GOT3 (cell line): ENCODE measurements around the gene URGCP.
A peak's percentile ranks its signal among the peaks of the same experiment; 100 is the strongest.

Source experiments
- DNase-seq: peaks from one replicate; lab custom pipeline; 2025; ENCODE audit warnings: mixed read lengths; lab: John Stamatoyannopoulos, UW

The URGCP gene, protein sequence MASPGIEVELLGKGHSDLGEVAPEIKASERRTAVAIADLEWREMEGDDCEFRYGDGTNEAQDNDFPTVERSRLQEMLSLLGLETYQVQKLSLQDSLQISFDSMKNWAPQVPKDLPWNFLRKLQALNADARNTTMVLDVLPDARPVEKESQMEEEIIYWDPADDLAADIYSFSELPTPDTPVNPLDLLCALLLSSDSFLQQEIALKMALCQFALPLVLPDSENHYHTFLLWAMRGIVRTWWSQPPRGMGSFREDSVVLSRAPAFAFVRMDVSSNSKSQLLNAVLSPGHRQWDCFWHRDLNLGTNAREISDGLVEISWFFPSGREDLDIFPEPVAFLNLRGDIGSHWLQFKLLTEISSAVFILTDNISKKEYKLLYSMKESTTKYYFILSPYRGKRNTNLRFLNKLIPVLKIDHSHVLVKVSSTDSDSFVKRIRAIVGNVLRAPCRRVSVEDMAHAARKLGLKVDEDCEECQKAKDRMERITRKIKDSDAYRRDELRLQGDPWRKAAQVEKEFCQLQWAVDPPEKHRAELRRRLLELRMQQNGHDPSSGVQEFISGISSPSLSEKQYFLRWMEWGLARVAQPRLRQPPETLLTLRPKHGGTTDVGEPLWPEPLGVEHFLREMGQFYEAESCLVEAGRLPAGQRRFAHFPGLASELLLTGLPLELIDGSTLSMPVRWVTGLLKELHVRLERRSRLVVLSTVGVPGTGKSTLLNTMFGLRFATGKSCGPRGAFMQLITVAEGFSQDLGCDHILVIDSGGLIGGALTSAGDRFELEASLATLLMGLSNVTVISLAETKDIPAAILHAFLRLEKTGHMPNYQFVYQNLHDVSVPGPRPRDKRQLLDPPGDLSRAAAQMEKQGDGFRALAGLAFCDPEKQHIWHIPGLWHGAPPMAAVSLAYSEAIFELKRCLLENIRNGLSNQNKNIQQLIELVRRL

DNA sequence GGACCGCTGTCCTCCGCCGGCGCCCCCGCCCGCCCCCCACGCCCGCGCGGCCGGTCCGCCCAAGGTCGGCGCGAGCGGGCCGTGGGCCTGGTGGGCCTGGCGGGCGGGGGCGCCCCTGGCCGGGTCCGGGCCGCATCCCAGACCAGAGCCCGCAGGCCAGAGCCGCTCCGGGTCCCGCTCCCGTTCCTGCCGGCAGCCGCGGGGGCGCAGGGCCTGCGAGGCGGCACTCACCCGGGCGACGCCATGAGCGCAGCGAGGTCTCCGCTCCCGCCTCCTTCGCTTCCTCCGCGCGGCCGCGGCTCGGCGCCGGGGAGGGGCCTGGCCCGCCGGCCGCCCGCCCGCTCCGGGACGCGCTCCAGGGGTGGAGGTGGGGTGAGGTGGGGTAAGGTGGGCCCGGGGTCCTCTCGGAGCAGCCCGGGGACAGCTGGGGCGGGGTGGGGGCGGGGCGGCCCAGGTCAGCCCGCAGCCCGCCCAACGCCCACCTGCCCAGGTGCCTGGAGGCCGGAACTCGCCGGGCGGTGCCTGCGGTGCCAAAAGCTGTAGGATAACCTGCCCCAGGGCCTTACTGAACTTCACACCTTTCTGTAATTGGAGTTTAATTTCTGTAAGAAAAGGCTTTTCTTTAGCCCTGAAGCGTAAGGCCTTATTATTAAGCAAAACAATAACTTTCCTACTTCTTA lies at the start of gene URGCP:
Gene URGCP (minus strand): TSS at position 266 of the 680 bp plus-strand sequence. CDS start 21 bp downstream, at position 245.
- DNase-seq: no peak

GRCh38 chr7:43956027-43956426 lies 49.6 kb upstream of the URGCP start:
- DNase-seq: no peak

DNA sequence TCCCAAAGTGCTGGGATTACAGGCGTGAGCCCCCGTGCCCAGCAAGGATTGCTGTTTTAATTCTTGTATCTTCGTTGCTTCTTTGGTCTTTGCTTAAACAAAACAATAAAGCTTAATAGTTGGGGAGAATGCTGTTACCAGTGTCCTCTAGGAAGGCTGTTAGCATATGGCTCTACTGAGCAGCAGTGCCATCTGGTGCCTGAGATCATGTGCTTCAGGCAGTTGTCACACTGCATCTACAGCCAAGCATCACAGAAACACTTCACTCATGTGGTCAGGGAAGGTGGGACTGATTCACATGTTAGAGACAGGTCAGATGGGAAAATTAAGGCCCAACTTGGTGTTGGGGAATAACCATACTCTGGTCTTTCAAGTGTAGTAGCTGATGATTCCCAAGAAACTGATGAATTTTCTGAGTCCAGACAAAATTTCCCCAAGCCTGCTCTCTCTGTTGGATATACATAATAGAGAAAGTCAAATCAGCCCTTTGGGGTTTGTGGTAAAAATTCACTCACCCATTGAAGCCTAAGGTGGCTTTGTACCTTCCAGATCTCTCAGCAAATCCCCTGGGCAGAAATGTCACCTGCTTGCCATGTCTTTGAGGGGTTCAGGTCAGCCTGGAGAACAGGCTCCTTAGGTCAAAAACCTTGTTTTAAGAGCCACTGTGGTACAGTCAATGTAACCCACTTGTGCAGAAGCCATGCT lies 48.3 kb upstream of the URGCP start:
- no peak for DNase-seq

GRCh38 chr7:43953071-43953470 lies 46.7 kb upstream of the URGCP start:
- no peak for DNase-seq

GRCh38 chr7:43952028-43952427 lies 45.6 kb upstream of the URGCP start:
- no peak for DNase-seq

DNA sequence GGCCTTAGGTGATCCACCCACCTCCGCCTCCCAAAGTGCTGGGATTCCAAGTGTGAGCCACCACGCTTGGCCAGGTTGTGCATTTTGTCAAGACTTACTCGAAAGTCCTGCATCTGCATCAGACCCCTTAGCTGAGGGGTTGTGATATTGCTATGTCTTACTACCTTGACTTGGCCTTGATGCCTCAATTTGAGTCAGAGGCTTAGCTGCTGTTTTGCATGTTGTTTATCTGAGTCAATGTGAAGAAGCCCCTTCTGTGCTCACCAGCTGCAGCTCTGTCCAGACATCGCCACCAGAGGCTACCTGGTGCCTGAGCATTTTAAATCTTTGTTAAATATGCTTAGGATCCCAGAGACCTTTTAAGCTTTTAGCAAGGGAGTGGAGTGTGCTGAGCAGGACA lies 37.9 kb upstream of the URGCP start:
- DNase-seq: no peak

GRCh38 chr7:43943417-43944187 lies 37.2 kb upstream of the URGCP start:
- DNase-seq: no peak

DNA sequence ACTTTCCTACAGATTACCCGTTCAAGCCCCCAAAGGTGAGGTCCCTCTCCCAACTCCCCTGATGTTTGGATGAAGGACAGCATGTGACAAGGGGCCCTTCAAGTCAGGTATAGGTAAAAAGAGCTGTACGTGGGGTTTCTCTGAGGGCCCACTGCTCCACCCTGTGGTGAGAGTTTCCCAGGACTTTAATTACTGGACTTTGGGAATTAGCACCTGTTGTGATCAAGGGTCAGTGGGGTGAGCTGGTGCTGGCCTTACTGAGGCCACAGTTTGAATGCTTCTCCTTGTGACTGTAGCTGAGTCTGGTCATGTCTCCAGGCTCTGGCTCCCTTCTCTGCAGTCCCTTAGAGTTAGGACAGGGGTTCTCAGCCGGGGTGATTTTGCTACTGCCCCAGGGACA lies 36.6 kb upstream of the URGCP start:
- no peak for DNase-seq

DNA sequence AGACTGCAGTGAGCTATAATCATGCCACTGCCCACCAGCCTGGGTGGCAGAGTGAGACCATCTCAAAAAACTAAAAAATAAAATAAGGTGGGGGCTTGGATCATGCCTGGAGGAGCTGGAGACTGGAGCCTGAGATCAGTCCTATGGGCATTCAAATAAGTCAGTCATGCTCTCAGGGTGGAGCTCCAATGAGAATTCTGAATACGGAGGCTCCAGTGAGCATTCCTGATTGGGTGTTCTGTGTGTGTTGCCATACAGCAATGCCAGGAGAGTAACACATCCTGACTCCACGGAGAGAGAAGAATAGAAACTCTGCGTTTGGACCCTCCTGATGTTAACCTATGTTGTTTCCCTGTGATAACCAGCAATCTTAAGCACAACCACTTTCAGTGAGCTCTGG lies 35.9 kb upstream of the URGCP start:
- no peak for DNase-seq

DNA sequence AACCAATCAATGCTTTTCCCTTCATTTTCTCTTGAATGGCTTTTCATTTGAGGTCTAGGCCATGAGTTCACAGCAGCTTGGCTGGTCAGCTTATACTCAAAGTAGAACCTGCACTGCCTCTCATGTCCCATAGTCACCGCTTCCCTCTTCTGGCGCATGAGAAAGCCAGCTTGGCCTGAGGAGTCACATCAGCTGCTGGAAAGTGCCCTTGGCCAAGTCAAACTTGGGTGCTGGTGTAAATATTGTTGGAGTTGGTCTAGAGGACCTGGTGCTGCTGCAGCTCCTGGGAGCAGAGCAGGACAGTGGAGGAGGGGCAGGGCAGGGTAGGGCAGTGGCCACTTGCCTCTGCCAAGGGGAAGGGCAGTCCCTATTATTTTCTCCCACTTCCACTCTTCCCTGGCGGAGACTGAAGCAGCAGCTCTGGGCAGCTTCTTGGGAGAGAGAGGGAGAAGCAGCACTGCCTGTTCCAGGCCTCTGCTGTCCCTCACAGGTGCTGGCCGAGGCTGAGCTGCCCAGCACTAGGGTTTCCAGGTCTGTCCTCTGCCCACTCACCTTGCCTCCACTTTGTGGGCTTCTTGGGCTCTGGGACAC lies 32.6 kb upstream of the URGCP start:
- no peak for DNase-seq

DNA sequence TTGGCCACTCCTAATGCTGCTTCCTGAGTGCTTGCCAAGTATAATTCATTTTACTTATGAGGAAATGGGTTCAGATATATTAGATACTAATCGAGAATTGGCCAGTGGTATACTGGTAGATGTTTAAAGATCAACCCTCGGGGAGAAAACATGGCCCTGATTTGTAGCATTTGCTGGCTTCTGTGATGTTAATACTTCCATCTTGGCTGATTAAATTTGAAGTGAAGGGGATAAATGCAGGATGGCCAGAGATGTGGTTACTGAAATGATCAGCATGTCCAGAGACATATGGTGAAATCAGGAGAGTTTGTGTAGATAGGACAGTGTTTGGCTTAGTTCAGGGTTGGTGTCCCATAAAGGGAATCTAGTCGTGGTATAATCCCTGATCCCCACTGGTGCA lies 31.0 kb upstream of the URGCP start:
- DNase-seq: no peak

DNA sequence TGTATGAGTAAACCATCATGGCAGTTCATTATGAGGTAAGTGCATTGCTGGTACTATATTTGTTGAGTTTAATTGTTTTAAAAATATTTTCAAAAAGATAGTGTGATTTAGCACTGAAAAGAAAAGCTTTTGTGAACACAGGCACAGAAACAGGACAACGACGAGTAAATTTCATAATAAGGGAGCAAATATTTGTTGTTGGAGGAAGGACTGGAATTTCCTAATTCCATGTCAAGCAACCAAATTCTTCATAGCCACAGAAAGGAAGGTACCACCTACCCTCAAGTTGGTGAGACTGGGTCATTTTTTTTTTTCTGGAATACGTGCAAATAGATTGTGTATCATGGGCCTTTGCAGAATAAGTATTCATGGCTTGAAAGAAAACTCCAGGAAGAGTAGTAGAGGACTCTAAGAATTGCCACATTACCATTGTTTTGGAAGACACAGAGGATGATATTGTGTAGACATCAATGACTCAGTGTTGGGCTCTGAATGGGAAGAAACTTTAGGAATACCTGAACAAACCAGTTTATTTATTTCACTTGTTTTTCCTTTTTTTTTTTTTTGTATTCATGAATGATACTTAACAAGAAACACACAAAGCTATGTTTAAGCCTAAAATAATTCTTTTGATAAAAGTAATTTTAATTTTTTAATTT lies 27.6 kb upstream of the URGCP start:
- DNase-seq: no peak

- DNase-seq: no peak
These were observed 24.9 kb upstream of the URGCP start for GRCh38 chr7:43931346-43931745.

GRCh38 chr7:43929529-43930457 lies 23.4 kb upstream of the URGCP start:
- no peak for DNase-seq

DNA sequence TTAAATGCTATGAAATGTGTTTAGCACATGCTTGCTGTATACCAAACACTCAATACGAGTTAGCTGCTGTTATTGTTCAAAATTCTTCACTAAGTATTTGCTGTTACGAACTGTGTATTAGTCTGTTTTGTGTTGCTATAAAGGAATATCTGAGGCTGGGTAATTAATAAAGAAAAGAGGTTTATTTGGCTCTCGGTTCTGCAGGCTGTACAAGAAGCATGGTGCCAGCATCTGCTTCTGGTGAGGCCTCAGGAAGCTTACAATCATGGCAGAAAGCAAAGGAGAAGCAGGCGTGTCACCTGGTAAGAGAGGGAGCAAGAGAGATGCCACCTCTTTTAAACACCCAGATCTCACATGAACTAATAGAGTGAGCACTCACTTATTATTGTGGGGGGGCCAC lies 21.4 kb upstream of the URGCP start:
- no peak for DNase-seq

GRCh38 chr7:43926798-43927123 lies 20.4 kb upstream of the URGCP start:
- DNase-seq: no peak

DNA sequence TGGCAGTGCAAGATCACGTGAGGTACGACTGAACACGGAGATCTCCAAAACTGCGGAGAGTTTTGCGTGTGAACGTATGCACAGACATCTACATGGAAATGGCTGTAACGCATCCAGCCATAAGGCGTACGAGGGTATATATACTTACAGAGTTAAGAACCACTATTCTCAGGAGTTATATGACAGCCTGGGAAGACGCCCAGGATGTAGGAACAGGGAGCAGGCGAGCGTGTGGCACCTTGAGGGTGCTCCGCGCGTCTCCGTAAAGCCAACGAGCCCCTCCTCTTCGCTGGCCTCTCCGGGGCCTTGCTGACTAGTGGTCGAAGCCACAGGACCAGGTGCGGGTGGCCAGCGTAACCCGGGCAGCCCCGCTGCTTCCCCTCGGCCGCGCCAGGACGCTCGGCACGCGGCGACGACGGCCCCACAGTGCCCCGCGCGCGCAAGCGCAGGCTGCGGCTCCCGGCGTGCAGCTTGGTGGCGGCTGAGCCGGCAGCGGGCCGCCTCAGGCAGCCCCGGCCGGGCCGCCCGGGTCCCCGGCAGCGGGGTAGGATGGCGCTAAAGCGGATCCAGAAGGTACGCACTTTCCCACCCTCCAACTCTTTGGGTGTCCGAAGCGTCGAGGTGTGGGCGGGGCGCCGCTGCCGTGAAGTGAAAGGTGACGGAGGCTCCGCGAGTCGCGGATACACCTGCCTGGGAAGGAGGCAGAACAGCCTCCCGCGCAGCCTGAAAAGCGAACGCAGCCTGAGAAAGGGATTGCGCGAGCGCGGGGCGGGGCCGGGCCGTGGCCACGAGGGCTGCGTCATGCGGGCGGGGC lies 19.8 kb upstream of the URGCP start, which contains the start of gene UBE2D4:
Gene UBE2D4 (plus strand): TSS at position 453 of the 814 bp plus-strand sequence. CDS start 97 bp downstream, at position 550.
- peak; percentile 71 for DNase-seq

- no peak for DNase-seq
These were observed 16.3 kb upstream of the URGCP start for GRCh38 chr7:43922726-43923125.
